GM19452 (cell line): Measurements from ENCODE around the gene ACBD6.

Experiments
- ATAC-seq: cut with Tn5 transposase; IDR thresholded peaks from one replicate; pipeline ENCODE4 v1.9.1; 2021; ENCODE audit not compliant: unreplicated experiment

Gene ACBD6

DNA sequence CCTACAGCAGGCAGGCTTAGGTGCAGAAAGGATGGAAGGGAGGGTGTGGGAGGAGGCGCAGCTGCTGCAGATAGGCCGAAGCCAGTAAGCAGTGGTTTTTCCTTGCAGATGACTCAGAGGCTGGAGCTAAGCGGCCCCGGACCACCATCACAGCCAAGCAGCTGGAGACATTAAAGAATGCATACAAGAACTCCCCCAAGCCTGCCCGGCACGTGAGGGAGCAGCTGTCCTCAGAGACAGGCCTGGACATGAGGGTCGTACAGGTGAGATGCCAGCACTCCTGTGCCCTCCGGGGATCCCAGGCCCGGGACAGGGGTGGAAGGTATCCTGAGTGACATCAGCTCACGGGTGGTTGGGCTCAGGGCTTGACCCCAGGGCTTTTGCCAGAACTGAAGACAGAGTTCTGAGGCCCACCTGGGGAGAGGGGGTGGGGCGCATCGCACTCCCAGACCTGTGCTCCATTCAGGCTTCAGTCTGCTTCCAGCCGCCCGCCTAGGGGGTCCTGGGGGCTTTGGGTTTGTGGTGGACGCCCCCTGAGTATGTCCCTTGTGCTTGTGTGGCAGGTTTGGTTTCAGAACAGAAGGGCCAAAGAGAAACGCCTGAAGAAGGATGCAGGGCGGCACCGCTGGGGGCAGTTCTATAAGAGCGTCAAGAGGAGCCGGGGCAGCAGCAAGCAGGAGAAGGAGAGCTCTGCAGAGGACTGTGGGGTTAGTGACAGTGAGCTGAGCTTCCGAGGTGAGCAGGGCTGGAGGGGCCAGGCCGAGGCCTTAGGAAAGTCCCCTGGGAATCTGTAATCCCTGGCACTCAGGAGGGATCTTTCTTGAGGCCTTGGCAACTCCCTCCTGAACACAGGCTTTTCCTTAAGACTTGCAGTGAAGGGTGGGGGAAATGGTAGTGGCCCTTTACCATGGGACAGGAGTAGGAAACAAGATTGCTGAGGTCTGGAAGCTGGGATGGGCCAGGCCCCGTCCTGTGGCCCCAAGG lies 230.8 kb downstream of the ACBD6 start:
- no peak for ATAC-seq

DNA sequence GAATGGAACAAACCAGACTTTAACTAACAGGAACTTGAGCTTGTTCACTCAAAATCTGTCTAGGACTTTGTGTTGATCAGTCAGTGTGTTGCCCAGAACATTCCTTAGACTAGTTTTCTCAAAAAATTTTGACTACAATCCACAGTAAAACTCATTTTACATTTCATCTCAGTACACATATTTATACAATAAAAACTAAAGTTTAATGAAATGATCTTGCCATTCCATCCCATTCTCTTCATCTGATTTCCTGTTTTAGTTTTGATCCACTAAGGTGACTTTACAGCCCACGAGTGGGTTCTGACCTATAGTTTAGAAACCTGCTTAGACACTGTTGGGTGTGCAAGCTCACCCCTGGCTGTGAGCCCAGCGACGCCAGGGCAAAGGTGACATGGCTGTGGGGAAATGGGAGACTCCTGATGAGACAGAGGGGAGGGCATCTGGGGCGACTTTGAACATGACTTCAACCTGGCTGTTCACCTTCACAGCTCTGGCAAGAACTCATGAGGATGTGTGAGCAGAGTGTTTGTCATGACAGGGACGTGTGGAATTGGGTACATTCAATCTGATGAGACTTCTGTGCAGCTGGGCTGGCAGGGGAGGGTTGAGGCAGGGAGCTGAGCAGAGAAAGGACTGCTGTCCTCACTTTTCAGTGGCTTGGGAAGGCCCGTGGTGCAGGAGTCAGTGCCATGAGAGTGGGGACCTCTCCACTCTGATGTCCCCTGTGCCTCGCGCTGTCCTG lies 231.7 kb downstream of the ACBD6 start:
- no peak for ATAC-seq

DNA sequence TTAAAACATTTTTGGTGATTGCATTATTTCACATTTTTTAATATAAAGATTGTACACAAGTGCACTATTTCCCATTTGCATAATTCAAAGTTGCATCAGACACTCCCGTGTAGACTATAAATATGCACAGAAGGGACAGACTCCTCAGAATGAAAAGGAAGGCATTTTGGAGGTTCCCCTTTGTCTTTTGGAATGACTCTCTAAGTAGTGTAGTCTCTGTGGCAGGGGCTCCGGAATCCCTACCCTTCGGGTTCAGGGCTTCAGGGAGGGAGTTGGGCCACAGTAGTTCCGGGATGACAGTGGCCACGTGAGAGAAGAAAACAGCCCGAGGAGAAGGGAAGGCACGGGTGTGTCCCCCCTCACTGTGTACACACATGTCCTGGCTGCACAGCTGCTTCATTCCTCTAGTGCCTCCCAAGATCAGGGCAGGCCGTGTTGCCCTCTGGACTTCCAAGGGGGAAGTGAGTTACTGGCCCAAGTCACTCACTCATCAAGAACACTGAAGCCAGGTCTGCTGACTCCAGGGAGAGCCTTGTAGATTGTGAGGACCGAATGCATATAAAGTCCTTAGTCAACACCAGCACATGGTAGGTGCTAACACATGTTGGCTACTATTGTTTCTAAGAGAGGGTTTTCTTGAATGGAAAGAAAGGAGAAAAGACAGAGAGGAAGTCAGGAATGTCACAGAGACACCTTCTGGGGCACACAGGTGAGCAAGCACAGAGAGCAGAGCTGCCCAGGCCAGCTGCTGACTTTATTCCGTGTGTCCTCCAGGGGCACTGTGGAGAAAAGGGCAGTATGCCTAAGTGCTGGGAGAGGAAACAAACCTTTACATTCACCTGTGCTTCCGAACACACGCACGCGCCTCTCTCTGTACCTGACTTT lies 232.5 kb downstream of the ACBD6 start:
- ATAC-seq = no peak

DNA sequence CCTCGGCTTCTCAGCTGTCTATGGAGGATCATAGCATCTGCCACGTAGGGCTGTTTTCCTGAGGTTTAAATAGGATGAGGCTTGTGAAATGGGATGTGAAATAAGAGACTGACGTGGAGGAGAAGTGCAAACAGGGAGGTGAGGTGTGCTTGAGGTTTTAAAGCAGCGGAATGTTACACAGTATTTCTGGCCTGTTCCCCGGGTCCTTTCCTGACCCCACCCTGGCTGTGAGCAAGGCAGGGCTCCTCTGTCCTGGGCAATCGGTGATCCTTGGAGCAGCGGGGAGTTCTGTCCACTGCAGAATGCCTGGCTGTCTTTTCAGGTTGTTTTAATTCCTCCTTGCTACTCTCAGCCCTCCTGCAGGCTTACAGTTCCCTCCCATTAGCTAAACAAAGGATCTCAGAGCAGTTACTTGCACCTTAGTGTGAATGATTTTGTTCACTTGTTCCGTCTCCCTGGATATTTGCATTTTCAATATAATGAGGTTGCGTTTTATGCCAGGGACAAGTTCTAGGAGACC lies 233.8 kb downstream of the ACBD6 start:
- ATAC-seq = no peak

DNA sequence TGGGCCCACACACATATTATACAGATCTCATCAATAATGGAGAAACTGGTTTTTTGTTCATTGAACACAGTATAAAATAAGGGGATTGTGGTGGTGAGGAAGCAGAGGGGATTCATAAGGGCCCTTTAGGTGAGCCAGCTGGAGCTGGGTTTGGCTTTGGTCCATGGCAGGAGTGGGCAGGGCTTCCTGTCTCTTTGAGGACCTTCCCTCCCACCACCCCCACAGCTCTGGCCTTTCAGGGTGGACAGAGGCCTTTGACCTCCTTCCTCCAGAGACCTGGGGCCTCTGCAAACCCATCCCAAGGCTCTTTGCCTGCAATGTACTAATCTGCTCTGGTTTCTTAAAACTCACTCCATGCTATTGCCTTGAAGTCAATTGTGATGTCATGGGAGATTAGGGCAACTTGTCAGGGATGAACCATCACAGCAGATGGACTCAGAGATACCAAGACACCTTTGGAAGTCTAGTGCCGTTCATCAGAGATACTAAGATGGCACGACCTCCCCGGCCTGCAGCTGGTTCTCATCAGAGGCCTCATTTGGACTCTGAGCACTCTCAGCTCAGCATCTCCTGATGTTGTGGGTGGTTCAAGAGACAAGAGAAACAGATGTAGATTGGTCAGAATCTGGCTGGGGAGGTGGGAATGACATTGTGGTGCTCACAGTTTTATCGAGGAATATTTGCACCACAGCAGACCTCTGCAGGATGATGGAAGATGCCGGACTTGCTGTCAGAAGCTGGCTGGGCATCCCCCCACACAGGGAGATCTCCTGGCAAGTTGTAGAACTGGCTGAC lies 234.4 kb downstream of the ACBD6 start:
- ATAC-seq = no peak

DNA sequence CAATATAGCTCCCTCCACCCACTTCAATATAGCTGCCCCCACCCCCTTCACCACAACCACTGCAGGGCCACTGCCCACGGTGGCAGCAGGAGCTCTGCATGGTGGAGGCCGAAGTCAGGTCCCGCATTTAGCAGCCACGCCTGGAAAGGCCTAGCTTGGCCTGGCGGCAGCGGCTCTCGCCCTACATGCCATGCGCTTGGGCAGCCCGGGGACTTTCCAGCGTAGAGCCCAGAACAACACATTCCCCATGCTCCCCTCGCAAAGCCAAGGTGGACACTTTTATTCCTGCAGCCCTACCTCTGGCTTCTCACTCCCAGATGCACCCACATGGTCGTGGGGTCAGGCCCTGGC lies 235.2 kb downstream of the ACBD6 start:
- no peak for ATAC-seq

DNA sequence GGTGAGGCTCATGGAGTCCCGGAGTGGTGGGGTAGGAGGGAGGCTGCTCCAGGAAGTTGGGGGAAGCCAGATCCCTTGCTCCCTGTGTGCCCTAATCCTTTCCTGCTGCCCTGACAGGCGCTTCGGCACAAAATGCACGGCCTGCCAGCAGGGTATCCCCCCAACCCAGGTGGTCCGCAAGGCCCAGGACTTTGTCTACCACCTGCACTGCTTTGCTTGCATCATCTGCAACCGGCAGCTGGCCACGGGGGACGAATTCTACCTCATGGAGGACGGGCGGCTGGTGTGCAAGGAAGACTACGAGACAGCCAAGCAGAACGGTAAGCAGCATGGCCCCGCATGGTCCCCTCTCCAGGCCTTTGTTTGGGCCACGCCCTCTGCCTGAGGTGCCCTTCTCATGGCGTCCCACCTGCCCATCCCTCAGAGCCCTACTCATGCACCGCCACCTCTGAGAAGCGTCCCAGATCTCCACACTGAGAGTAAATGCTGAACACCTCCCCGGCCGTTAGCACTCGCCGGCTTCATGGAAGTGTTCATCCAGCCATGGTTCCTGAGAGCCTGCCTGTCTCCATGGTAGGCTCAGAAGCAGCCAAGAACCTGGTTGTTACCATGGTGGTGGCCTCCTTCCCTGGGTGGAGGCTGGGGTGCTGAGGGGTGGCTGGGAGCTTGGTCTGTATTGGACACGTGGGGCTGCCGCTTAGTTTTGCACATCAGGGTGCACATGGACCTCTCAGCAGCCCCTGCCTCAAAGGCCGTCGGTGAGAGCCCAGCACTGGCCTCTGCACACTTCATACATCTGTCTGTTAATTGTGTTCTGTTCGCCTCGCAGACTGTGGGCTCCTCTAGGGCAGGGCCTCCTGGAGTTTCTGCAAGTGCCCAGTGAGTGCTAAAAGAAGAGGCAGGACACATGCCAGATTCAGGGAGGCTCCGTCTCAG lies 235.8 kb downstream of the ACBD6 start:
- ATAC-seq = no peak

DNA sequence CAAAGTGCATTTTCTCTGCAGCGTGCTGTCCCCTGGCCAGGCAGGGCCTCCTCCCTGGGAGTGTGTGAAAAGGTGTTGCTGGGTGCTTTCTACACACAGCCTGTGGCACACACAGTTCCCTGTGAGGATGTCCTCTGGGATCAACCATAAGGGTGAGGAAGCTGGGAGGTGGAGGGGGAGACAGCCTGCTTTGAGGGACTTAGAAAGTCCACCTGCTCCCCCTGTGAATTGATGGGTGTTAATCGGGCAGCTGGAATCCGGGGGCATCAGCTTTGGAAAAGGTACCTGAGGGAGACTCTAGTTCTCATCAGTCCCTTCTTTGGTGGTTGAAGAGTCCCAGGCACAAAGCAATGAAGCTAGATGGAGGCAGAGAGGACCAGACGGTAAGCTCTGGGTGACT lies 236.5 kb downstream of the ACBD6 start:
- no peak for ATAC-seq

DNA sequence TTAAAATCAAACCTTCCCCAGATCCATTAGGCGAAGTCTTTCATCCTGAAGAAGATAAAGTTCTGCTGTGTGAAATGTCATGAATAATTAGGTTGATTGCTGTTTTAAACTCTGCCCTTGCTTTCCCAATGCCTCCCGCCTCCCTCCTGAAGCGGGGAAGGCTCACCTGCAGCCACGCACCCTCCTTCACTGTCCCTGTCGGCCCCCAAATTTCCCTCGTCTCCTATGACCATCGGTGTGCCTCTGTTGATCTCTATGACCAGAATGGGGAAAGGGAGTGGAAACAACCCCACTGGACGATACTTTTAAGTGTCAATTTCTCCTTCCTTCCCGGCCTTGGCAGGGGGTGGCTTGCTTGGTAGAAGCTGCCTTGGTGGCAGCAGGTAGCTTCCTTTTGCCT lies 237.2 kb downstream of the ACBD6 start:
- no peak for ATAC-seq

DNA sequence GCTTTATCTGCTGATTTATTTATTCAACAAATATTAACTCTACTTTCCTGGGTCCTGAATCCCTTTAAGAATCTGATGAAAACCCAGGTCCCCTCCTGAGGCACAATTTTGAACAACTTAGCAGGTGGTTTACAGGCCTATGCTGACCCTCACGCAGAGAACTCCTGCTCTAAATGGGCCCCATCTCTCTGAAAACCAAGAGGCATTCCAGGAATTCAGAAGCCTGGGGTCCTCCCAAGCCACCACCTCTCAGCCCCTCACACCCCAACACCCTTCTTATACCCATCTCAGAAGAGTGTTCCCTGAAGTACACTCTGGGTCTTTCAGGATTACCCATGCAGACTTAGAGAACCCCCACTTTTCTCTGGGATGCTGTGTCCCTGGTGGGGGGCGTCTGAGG lies 237.8 kb downstream of the ACBD6 start:
- no peak for ATAC-seq

DNA sequence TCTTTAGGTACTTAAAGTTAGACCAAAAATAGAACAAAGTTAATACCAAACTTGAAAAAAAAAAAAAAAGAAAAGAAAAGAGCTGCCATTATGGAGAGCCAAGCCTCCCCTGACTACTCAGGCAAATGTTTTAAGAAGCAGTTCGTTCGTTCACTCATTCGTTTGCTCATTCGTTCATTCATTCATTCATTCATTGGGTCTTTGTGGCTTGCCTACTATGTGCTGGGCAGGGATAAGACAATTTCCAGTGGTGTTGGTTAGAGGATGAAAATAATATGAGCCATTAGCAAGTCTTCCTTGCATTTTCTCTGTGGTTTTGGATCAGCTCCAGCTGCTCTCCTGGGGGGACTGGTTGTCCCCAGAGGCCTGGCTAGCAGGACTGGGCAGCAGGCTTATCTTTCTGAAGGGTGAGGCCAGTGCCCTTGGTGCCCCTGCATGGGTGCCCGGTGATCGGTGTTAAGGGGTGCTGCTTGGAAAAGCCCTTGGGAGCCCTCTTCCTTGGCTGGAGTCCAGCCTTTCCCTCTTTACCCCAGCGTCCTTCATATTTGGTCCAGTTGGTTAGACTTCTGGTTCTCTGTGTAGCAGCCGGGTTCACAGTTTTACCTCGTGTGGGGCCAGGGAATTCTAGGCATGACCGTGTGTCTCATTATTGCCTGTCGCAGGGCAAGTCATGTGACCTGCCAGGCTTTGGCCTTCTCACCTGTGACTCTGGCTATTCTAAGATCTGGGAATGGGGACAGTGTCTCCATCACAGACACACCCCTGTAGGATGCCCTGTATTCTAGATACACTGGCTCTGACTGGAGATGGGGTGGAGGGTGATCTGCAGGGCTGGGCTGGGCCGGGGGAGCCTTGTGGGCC lies 239.5 kb downstream of the ACBD6 start:
- no peak for ATAC-seq

DNA sequence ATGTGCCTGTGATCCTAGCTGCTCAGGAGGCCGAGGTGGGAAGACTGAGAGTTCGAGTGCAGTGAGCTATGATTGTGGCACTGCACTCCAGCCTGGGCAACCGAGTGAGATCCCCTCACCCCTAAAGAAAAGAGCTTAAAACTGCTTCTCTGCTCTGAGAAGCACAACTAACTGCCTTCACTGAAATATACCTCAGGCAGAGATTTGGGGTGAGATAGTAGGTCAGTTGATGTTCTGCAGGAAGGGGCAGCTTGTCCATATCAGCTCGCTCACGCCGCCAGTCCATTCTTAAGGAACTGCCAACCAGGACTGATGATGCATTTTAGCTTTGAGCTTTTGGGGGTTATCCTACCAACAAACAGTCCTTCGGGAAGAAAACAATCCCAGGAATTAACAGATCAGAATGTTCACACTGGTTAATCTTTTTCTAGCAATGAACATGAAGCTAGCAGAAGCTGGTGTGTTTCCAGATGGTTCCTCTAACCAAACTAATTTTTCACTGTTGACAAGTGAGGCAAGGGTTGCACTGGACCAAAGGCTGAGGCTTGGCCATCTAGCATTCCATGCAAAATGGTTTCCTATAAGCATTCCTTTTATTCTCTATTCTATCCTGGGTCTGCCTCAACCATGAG lies 240.7 kb downstream of the ACBD6 start:
- no peak for ATAC-seq

DNA sequence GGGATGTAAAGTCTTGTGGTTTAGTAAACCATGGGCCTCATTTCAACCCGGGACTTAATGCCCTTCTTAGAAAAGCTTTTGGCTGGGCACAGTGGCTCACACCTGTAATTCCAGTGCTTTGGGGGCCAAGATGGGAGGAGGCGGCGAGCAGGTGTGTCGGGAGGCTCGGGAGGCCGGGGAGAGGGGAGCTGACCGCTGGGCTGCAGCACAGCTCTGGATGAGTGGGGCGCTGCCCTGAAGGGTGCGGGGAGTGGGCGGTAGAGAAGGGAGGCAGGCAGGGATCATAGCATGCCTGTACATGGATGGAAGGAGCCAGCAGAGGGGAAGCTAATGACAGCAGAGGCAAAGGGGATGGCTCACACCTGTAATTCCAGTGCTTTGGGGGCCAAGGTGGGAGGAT lies 241.3 kb downstream of the ACBD6 start:
- ATAC-seq = no peak

DNA sequence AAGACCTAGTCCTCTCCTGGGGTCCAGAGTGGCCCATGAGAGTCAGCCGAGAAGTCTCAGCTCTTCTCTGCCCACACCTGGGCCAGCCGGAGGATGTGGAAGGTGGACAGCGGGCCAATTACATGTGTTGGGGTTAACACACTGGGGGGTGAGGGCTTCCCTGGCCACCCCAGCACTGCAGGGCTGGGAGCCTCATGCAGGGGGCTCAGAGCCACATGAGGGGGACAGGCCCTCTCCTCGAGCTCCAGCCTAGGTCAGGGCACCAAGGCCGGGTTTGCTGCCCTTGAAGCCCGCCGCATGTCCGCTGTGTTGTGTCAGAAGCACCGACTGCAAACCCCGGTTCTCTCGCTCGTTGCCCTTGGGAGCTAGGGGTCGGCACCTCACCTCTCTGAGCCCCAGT lies 241.8 kb downstream of the ACBD6 start:
- ATAC-seq = no peak

DNA sequence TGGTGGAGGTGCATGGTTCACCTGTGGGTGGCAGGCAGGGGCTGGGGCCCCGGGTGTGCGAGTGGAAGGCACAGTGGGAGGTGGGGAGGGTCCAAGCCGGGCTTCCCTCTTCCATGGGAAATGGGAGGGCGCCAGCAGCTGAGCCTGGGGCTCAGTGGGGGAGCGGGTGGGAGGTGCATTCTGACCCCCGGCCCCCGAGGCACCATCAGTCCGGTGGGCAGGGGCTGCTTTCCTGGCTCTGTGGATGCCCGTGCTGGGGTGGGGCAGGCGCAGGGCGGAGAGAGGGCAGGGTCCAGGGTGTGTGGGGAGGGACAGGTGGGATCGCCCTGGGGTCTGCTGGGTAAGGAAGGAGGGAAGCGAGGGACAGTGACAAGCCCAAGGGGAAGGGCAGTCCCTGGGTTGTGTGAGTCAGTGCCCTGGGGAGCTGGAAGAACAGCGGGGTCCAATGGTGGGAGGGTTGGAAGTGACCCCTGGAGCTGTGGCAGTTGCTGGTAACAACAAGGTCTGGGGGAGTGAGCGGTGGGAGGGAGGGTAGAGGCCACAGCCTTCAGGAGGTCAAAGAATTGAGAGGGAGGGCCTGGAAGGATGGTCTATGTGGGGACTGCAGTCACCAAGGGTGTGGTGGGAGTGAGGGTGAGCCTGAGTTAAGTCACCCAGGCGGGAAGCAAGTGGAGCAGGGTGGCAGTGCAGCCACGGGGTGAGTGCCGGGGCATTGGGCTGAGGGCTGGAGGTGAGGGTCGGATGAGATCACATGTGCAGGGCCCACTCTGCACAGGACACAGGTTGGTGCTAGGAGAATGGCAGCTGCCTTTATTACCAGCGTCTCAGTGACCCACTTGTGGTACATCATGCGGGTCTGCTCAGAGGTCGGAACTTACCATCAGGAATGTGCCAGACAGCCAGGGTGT lies 242.7 kb downstream of the ACBD6 start:
- ATAC-seq = no peak

DNA sequence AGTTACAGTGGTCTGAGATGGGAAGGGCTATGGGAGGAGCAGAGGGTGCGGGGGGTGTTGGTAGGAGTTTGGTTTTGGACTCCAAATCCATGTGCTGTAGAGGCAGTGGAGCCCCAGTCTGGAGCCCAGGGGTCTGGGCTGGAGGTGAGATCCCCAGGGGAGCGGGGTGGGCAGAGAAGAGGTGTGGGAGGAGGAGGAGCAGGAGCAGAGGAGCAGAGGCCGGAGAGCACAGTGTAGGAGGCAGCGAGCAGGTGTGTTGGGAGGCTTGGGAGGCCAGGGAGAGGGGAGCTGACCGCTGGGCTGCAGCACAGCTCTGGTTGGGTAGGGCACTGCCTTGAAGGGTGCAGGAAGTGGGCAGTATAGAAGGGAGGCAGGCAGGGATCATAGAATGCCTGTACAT lies 243.4 kb downstream of the ACBD6 start:
- ATAC-seq = no peak

DNA sequence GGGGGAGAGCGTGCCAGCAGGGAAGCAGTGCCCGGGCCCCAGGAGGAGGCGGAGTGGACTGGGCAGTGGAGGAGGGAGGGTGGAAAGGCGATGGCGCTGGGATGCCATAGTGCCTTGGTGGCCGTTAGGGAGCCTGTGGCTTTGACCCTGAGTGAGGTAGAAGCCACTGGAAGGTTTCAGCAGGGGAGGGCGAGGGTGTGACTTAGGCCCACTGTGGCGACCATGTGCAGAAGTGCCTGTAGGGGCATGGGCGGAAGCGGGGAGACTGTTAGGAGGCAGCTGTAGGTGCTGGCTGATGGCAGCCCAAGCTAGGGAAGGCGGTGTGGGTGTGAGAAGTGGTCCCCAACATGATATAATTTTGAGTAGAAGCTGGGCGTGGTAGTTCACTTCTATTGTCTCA lies 244.1 kb downstream of the ACBD6 start:
- no peak for ATAC-seq
